ENCODE results near the gene OLR1. TPM values are rescaled to one million over a fixed set of nuclear protein-coding genes. Genes with fewer than 3 reads are reported as not detected.

Gene OLR1
- total and polyA plus RNA-seq, 8 donors, result 0.28 to 34.3 (median 0.81) TPM

DNA sequence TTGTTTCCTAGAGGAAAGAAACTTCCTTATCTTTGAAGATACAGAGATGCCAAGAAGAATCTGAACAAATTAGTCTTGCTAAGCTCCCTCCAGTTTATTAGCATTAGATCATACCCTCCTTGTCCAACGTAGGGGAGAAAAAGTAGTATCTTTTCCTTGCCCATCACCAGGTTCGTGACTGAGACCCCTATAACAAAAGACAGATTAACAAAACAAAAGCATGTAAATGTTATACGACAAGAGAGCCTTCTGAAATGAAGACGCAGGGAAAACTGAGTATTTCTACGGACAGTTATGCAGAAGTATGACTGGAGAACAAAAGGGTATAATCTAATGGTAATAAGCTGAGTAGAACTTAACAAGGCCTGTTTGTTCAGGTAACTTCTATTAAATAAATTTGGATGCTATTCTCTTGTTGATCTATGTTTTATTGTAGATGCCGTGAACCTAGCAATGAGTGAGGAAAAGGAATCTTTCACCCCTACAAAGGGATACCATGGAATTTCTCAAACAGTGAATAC lies 39.0 kb downstream of the OLR1 start:
- no peaks in the 10 kb centered on the region for H3K36me3 ChIP-seq
- intact Hi-C loops (cut with DNase I), result no loop called here
- H3K27me3 ChIP-seq, result no peaks in the 10 kb centered on the region
- TF ChIP-seq, protein P1, sequence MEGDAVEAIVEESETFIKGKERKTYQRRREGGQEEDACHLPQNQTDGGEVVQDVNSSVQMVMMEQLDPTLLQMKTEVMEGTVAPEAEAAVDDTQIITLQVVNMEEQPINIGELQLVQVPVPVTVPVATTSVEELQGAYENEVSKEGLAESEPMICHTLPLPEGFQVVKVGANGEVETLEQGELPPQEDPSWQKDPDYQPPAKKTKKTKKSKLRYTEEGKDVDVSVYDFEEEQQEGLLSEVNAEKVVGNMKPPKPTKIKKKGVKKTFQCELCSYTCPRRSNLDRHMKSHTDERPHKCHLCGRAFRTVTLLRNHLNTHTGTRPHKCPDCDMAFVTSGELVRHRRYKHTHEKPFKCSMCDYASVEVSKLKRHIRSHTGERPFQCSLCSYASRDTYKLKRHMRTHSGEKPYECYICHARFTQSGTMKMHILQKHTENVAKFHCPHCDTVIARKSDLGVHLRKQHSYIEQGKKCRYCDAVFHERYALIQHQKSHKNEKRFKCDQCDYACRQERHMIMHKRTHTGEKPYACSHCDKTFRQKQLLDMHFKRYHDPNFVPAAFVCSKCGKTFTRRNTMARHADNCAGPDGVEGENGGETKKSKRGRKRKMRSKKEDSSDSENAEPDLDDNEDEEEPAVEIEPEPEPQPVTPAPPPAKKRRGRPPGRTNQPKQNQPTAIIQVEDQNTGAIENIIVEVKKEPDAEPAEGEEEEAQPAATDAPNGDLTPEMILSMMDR (IDR thresholded peaks at IDR 0.05), result no peak
- no peak overlapping the region for H3K4me3 ChIP-seq
- DNase-seq (no peak), FAIRE-seq (no peak), ATAC-seq (no peak)
- 65 to 70% methylated on average over 6 of the region's 6 CpGs for WGBS, 2 donors
- no peak overlapping the region for H3K27ac ChIP-seq
- H3K4me1 ChIP-seq, result no peaks in the 10 kb centered on the region
- no peaks in the 10 kb centered on the region for H3K9me3 ChIP-seq

DNA sequence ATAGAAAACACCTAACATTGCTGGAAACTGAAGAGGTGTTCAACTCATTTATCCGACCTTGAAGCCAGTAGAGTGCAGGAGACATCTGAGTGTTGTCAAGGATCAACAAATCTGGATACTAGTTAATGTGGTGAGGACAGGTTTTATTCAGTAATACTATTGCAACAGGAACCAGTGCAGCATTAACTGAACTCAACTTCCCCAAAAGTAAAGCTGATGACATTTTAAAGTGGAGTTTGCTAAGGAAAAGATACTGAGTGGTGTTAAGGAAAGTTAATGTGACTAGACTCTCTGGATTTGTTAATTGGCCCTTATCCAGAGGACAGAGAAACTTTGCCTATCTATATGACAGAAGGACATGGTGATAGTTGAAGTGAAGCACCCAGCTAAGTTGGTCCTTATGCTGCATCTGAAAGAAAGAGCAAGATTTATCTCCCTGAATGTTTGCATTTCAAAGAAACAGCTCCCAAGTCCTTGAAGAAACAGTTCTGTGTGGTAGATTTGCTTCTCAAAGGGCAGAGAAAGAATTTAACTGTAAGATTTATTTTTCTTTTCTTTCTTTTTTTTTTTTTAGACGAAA lies 40.7 kb downstream of the OLR1 start:
- TF ChIP-seq, protein P1 (IDR thresholded peaks at IDR 0.05), result no peak
- ATAC-seq (peak in 2 of 4 donors; percentile 41 to 42), DNase-seq (no peak), FAIRE-seq (no peak)
- WGBS, 2 donors, result 34 to 53% methylated on average over 2 of the region's 2 CpGs
- intact Hi-C loops (cut with DNase I), result no loop called here
- no peaks in the 10 kb centered on the region for H3K4me1 ChIP-seq
- no peak overlapping the region for H3K4me3 ChIP-seq
- no peaks in the 10 kb centered on the region for H3K9me3 ChIP-seq
- no peaks in the 10 kb centered on the region for H3K36me3 ChIP-seq
- no peaks in the 10 kb centered on the region for H3K27me3 ChIP-seq
- H3K27ac ChIP-seq, result peak overlapping the region in 1 of 4 donors; percentile 5

DNA sequence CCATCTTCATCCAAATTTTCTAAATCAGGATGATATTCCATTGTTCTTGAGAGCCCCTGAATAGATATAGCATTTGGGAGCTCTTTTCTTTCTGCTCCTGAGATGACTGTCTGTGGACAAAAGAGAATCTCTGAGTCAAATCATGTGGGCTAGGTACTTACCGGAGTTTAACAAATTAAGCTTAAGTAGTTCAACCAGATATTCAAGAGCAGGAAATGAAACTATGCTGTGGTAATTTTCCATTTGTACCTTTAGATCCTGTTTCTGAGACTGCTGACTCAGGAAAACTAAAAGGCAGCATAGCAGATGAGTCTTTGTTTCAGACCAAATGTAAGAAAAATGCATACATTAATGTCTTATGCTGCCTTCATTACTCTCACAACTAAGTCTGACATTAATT lies 41.9 kb downstream of the OLR1 start, which contains the start of gene CLEC7A:
TSS of gene CLEC7A (minus strand) at position 158 of the 400 bp plus-strand sequence. CDS start at position 41, 117 bp downstream.
- Histone ChIP-seq H3K4me3 (peak within 1 kb of the TSS in 1 of 4 donors; percentile 17), H3K9me3 (no peaks in the 10 kb centered on the region), H3K27ac (peak within 1 kb of the TSS in 2 of 4 donors; percentile 48 to 62), H3K27me3 (no peaks in the 10 kb centered on the region), H3K36me3 (no peaks in the 10 kb centered on the region), H3K4me1 (no peaks in the 10 kb centered on the region)
- FAIRE-seq, result no peak
- peak in 2 of 4 donors; percentile 42 to 56 for ATAC-seq
- 61 to 71% methylated on average over 1 of the region's 1 CpG for WGBS, 2 donors
- TF ChIP-seq, protein P1 (IDR thresholded peaks at IDR 0.05), result no peak
- no peak for DNase-seq
- intact Hi-C loops (cut with DNase I), result no loop called here

DNA sequence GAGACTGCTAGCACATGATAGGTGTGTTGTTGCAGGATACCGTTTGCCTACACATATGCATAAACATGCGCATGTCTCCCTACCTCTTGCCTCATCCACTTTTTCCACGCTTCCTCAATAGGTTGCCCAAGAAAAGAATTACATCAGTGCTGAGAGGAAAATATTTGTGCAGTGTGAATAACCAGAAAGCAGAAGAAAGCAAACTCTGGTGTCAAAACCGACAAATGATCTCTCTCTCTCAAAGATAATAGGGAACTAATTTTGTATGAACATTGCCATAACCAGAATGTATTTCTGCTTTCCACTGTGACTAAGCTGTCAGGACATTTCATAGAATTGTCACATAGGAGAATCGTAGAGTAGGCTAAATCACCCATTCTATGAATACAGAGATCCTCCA lies 43.2 kb downstream of the OLR1 start:
- no peak for DNase-seq
- no peak for FAIRE-seq
- TF ChIP-seq, protein P1 (IDR thresholded peaks at IDR 0.05), result no peak
- H3K27ac ChIP-seq, result peak overlapping the region in 2 of 4 donors; percentile 48 to 62
- 53 to 60% methylated on average over 5 of the region's 5 CpGs for WGBS, 2 donors
- no peaks in the 10 kb centered on the region for H3K36me3 ChIP-seq
- ATAC-seq, result peak in 2 of 4 donors; percentile 70
- no peaks in the 10 kb centered on the region for H3K9me3 ChIP-seq
- H3K4me3 ChIP-seq, result peak overlapping the region in 1 of 4 donors; percentile 17
- H3K27me3 ChIP-seq, result no peaks in the 10 kb centered on the region
- H3K4me1 ChIP-seq, result no peaks in the 10 kb centered on the region
- intact Hi-C loops (cut with DNase I), result no loop called here

DNA sequence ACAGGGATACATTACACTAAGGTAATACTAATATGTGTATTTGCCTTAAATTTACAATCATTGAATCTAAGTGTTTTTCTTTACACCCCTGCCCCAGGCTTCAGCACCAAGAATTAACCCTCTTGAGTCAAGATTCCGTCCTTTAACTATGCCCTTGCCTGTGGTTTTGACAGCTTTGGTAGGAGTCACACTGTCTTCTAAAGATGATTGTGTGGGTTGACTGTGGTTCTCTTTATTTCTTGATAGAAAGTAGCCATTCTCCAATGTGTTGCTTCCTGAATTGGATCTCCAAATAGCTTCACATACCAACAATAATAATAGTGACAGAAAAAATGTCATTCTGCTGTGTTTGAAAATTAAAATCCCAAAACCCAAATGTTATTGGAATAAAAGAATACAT lies 45.5 kb downstream of the OLR1 start:
- FAIRE-seq (no peak), ATAC-seq (no peak)
- intact Hi-C loops (cut with DNase I), result no loop called here

More for the DNA sequence above, 45.5 kb downstream of the OLR1 start:
- DNase-seq, result no peak
- TF ChIP-seq, protein P1 (IDR thresholded peaks at IDR 0.05), result no peak
- no peaks in the 10 kb centered on the region for H3K9me3 ChIP-seq
- 38 to 42% methylated on average over 1 of the region's 1 CpG for WGBS, 2 donors
- no peaks in the 10 kb centered on the region for H3K36me3 ChIP-seq
- no peaks in the 10 kb centered on the region for H3K27me3 ChIP-seq
- H3K27ac ChIP-seq, result no peak overlapping the region
- no peak overlapping the region for H3K4me3 ChIP-seq
- no peaks in the 10 kb centered on the region for H3K4me1 ChIP-seq

All from pancreas (tissue), 10 donors.